Spleen (tissue), 7 donors: ENCODE results near the gene ADD1.

Source experiments
- POLR2AphosphoS5 ChIP-seq, 3 donors: sonication (generic); formaldehyde crosslinking; IDR thresholded peaks; one replicate each; pipeline ENCODE4 v1.5.1; 2017; ENCODE audit warnings: antibody characterized with exemption in 3 of 3
- TF ChIP-seq, protein P1 (sequence below), 11 experiments: fragments of 200-600 bp in 7 of 11; fragments of 450-650 bp in 4 of 11; sonication (generic) in 4 of 11; IDR thresholded peaks in 8 of 11; conservative IDR thresholded peaks in 3 of 11; 1 replicate in 7 of 11; 2 replicates in 4 of 11; pipeline versions ENCODE4 v1.4.0 to v1.8.0; 2016 to 2021; ENCODE audit warnings: antibody characterized with exemption in 11 of 11, inconsistent platforms in 4 of 11, mild to moderate bottlenecking in 1 of 11
- donor health status: DM: no; HTN: no; CAD: no; lungs with moderate emphysema.
- donor health status: DM: no; HTN: no; CAD: no.
- donor health status: DM: no; HTN: no; CAD: no.

DNA sequence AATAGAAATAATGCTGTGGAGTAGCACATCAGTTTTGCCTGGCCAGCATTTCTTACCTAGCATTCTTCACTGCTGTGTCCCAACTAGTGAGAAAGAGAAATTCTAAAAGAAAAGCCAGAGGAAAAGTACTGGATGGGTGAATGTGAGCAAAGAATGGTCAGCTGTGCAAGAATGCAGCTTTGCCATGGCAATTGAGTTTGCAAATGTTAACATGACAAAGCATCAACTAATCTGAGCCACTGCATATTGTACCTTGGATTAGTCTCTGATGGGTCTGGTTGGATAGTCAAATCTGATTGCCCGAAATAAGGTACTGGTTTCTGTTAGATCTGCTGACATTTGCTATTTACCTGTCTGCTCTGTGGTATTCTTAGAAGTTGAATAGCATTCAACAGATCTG lies 38.7 kb downstream of the ADD1 start:
- TF ChIP-seq, protein P1, sequence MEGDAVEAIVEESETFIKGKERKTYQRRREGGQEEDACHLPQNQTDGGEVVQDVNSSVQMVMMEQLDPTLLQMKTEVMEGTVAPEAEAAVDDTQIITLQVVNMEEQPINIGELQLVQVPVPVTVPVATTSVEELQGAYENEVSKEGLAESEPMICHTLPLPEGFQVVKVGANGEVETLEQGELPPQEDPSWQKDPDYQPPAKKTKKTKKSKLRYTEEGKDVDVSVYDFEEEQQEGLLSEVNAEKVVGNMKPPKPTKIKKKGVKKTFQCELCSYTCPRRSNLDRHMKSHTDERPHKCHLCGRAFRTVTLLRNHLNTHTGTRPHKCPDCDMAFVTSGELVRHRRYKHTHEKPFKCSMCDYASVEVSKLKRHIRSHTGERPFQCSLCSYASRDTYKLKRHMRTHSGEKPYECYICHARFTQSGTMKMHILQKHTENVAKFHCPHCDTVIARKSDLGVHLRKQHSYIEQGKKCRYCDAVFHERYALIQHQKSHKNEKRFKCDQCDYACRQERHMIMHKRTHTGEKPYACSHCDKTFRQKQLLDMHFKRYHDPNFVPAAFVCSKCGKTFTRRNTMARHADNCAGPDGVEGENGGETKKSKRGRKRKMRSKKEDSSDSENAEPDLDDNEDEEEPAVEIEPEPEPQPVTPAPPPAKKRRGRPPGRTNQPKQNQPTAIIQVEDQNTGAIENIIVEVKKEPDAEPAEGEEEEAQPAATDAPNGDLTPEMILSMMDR (IDR thresholded peaks at IDR 0.05 in 8 of 11, conservative IDR thresholded peaks at IDR 0.05 in 3 of 11): no peak
- no peak for TF ChIP-seq POLR2AphosphoS5 (IDR thresholded peaks at IDR 0.05)
